ENCODE data around the gene CRYGS.

- TF ChIP-seq, protein P1, sequence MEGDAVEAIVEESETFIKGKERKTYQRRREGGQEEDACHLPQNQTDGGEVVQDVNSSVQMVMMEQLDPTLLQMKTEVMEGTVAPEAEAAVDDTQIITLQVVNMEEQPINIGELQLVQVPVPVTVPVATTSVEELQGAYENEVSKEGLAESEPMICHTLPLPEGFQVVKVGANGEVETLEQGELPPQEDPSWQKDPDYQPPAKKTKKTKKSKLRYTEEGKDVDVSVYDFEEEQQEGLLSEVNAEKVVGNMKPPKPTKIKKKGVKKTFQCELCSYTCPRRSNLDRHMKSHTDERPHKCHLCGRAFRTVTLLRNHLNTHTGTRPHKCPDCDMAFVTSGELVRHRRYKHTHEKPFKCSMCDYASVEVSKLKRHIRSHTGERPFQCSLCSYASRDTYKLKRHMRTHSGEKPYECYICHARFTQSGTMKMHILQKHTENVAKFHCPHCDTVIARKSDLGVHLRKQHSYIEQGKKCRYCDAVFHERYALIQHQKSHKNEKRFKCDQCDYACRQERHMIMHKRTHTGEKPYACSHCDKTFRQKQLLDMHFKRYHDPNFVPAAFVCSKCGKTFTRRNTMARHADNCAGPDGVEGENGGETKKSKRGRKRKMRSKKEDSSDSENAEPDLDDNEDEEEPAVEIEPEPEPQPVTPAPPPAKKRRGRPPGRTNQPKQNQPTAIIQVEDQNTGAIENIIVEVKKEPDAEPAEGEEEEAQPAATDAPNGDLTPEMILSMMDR (IDR thresholded peaks at IDR 0.05; ENCODE audit: low read depth, low read length), result no peak
- TF ChIP-seq MYC (IDR thresholded peaks at IDR 0.05; ENCODE audit: low read depth, low read length), result no peak
Measured at GRCh38 chr3:186587183-186587582, 43.0 kb upstream of the CRYGS start.

All from NB4 (cell line).